Measurements from ENCODE around the gene IGF2R. TPM values are rescaled to one million over a fixed set of nuclear protein-coding genes. Genes with fewer than 3 reads are reported as not detected.
"Not testable (repeated sequence)": the region's sequence is repeated elsewhere in the genome, so short reads cannot be mapped to it uniquely, and the experiment has no call there.

IGF2R gene
- total RNA-seq, 2 donors from 2014 or later, result 50.1 to 56.2 TPM

- intact Hi-C loops (cut with DNase I), result no loop called here
- ATAC-seq, result no peak
- no peak for DNase-seq
Observed at GRCh38 chr6:160121558-160121957, 152.7 kb downstream of the IGF2R start, which contains the start of gene SLC22A1. Gene SLC22A1, plus strand, starts transcription at chr6:160121815. Its CDS starts 121 bp downstream, at chr6:160121936.

- DNase-seq (no peak), ATAC-seq (no peak)
- intact Hi-C loops (cut with DNase I), result no loop called here
Observed at GRCh38 chr6:160121981-160122380, 153.1 kb downstream of the IGF2R start.

DNA sequence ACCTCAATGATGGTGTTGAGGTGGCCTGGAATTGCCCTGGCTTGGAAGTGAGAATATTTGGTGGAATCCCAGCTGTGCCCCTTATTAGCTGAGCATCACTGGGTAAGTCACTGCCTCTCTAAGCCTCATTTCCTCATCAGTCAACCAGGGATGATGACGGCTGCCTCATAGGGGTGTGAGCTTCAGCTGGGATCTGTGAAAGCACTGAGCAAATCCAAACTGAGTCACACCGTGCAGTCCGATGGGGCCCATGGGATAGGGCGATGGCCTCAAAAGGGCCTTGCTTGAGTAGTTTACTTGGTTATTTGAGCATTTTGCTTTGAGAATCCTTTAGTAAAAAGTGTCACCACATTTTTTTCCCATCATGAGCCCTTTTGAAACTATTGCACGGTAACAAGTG, 153.9 kb downstream of the IGF2R start:
- ATAC-seq (no peak), DNase-seq (no peak)
- intact Hi-C loops (cut with DNase I), result no loop called here

DNA sequence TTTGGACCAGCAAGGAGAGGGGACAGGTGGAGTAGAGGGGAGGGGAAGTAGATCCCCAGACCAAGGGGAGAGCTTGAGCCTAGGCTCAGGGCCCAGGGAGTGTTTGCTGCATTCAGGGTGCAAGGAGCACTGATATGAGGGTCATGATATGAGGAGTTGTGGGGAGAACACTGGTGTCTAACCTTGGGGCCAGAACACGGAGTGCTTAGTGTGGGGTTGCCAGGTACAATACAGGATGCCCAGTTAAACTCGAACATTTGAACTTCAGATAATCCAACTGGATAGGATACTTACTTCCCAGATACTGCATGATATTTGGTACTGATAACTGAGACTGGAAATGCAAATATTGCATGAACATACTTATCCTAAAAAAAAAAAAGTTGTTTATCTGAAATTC, 155.1 kb downstream of the IGF2R start:
- ATAC-seq, result no peak
- intact Hi-C loops (cut with DNase I), result no loop called here
- DNase-seq, result no peak

- intact Hi-C loops (cut with DNase I), result no loop called here
- ATAC-seq (no peak), DNase-seq (no peak)
Observed at GRCh38 chr6:160124605-160125004, 155.7 kb downstream of the IGF2R start.

DNA sequence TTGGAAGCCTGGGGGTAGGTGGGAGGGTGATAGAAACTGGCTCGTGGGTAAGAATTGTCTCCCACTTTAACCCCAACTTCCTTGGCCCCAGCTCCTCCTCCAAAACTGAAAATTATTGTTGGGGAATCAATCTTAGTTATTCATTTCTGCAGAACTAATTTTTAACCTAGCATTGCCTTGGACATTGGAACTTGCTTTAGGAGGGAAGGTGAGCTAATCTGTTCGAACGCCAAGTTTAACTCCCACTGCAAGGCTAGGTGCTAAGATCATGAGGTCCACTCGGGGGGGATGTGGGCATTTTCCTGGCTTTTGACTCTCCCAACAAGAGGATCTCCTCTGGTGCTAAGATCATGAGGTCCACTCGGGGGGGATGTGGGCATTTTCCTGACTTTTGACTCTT, 156.2 kb downstream of the IGF2R start:
- DNase-seq; intact Hi-C loops (cut with DNase I); ATAC-seq: not testable (repeated sequence)

DNA sequence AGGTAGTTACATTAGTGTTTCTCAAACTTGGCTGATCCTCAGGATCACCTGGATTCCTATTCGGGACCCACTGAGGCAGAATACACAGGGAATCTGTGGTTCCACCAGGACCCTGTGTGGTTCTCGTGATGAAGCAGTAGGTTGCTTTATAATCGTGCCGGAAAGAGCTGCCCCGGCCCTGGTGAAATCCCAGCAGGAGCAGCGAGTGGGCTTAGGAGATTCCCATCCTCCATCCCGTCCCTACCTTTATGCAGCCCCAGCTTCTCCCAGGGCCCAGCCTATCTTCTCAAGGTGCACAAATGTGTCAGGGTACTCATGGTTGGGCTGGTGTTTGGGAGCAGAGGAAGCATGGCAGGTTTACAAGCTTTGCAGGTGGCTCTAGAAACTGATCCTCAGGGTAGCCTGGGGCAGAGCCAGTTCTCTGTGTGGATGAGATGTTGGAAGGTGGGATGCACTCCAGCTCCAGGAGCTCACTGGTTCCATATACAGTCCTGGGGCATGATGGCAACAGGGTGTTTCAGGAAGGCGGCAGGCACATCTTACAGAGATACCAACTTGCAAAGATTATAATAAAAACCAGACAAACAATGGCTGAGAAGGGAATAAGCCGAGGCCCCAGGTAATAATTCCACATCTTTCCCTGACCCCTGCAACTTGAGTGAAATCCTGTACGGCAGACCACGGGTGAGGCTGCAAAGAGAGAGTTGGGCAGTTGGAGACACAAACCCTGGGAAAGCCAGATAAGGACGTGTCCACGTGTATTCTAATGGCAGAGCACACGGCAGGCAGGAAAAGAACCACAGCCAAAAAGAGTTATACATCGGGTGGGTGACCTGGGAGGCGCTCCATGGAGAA, 158.6 kb downstream of the IGF2R start:
- intact Hi-C loops (cut with DNase I), result no loop called here
- ATAC-seq (no peak), DNase-seq (no peak)

DNA sequence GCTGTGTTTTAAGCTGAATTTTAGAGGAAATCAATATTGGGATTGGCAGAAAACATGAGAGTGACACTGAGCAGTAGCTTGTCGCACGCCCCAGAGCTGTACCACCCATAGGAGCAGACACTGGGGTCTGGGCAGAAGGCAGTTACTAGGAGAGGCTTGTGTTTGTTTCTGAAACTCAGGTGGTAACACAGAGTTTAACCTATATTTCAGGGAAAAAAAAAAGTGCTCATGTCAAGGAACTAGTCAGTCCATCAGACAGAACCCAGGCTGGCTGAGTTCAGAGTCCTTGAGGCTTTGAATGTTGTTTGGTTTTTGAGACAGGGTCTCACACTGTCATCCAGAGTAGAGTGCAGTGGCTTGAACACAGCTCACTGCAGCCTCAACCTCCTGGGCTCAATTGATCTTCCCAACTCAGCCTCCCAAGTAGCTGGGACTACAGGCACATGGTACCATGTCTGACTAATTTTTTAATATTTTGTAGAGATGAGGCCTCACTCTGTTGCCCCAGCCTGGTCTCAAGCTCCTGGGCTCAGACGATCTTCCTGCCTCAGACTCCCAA, 159.3 kb downstream of the IGF2R start:
- intact Hi-C loops (cut with DNase I), result no loop called here
- DNase-seq, result no peak
- no peak for ATAC-seq

DNA sequence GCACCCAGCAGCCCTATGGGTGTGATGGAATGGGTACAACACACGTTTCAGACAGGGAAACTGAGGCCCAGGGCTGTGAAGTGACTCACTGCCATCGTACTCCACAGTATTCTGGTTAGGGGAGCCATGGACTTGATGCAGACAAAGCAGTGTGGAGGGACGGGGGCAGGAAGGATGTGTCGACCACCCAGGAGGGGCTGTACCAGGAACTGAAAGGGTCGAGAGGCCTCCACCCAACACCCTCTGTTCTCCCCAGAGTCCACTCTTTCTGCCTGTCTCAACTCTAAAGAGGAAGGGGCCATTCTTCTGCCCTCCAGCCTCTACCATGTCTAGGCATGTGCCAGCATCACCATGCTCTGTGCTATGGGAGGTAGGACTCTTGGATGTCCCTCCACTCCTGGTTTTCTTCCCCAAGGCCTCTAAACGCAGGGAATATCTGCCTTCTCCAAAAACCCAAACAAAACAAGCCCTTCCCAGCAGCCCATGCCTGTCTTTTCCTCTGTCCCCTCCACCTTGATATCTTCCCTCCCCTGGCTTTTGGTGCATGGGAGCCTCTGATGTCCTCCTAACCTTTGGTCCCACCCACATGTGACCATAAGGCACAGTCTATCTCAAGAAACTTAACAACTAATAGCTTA, 160.1 kb downstream of the IGF2R start:
- DNase-seq (no peak), ATAC-seq (no peak)
- intact Hi-C loops (cut with DNase I), result no loop called here

DNA sequence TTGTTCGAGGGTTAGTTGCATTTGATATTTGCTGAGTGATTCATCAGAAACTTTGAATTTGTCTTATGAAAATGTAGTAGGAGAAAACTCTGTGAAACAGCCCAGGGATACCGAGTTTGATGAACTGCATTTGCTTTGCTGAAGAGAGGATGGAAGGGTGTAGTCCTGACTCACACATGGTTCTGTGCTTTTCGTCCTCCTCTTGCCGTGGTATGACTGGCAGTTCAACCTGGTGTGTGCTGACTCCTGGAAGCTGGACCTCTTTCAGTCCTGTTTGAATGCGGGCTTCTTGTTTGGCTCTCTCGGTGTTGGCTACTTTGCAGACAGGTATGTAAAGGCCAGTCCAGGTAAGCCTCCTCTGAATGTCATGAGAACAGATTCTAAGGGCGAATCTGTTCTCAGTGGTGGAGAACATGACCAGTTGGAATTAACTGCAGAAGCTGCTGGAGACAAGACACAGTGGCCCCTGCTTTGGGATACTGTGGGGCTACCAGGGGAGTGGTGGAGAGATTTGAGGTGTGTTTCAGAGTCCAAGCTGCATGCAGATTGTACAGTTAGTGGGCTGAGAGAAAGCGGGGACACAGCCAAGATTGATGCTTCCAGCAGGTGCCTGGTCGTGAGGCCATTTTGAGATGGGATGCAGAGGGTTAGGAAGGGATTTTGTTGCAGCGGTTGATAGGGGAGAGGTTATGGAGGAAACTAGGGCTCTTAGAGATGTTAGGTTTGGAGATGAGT, 161.2 kb downstream of the IGF2R start:
- DNase-seq, result no peak
- intact Hi-C loops (cut with DNase I), result no loop called here
- no peak for ATAC-seq

- ATAC-seq, result no peak
- DNase-seq, result no peak
- intact Hi-C loops (cut with DNase I), result no loop called here
Observed at GRCh38 chr6:160130729-160131484, 162.0 kb downstream of the IGF2R start.

GRCh38 chr6:160131636-160132296, 162.9 kb downstream of the IGF2R start:
- no peak for ATAC-seq
- intact Hi-C loops (cut with DNase I), result no loop called here

GRCh38 chr6:160132297-160132637, 163.4 kb downstream of the IGF2R start:
- ATAC-seq (no peak), DNase-seq (no peak)
- intact Hi-C loops (cut with DNase I), result no loop called here

More at GRCh38 chr6:160131636-160132296, 162.9 kb downstream of the IGF2R start:
- DNase-seq, result no peak

DNA sequence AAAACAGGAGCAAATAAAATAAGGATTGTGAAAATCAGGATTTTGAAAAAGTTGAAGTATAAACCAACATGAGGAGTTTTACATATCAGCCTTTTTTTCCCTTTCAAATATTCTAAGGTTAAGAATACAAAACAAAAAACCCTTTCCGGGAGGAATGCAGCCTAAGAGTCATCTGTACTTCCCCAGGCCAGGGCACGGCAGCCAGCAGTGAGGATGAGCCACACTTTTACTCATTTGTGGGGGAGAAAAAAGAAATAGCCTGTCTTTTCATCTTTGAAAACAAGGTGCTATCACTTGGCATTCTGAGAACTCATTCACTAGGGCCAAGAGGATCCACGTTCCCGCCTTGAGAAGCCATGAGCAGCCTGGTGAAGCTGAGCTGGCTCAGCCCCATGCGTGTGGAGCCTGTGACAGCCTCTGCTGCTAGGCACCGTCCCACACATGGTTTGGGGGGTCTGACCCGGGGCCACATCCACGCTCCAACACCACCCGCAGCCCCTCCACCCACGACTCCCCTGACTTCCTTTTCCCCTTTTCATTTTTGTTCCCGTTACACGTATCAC, 164.0 kb downstream of the IGF2R start:
- intact Hi-C loops (cut with DNase I), result no loop called here
- peak in 1 of 2 donors; percentile 62 for ATAC-seq
- no peak for DNase-seq

DNA sequence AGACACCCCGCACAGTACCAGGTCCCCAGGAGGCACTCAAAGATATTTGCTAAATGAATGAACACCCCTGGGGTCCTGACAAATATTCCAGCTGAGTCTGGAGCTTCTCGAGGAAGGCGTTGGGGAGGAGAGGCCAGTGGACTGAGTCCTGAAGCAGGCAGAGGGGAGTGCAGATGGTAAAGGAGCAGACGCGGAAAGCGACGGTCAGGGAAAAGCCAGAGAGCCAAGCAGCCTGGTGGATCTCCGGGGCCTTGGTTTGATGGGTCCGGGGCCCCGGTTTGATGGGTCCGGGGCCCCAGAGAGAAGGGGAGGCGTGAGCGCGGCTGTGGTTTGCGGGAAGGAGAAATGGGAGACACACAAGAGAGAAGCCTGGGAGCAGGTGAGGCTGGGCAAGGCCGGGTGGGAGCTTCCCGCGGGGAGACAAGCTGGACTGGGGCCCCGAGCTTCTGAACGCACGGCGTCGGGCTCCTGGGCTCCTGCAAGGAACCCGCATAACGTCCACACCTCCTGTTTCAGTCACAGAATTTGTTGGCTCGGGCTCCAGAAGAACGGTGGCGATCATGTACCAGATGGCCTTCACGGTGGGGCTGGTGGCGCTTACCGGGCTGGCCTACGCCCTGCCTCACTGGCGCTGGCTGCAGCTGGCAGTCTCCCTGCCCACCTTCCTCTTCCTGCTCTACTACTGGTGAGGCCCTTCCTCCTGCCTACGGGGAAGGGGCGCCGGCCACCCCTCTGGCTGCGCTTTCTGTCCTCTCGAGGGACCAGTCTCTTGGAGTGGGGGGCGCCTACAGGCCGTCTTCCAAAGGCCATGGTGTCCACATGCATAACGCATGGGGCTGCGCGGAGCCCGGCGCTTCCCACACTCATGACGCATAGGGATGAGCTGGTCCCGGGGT, 164.8 kb downstream of the IGF2R start:
- intact Hi-C loops (cut with DNase I), result no loop called here
- ATAC-seq (no peak), DNase-seq (no peak)

- DNase-seq; ATAC-seq; intact Hi-C loops (cut with DNase I): not testable (repeated sequence)
Observed at GRCh38 chr6:160134337-160134751, 165.5 kb downstream of the IGF2R start.
